ENCODE results near the gene PTGR3.
A peak's percentile ranks its signal among the peaks of the same experiment; 100 is the strongest.

PTGR3 gene

DNA sequence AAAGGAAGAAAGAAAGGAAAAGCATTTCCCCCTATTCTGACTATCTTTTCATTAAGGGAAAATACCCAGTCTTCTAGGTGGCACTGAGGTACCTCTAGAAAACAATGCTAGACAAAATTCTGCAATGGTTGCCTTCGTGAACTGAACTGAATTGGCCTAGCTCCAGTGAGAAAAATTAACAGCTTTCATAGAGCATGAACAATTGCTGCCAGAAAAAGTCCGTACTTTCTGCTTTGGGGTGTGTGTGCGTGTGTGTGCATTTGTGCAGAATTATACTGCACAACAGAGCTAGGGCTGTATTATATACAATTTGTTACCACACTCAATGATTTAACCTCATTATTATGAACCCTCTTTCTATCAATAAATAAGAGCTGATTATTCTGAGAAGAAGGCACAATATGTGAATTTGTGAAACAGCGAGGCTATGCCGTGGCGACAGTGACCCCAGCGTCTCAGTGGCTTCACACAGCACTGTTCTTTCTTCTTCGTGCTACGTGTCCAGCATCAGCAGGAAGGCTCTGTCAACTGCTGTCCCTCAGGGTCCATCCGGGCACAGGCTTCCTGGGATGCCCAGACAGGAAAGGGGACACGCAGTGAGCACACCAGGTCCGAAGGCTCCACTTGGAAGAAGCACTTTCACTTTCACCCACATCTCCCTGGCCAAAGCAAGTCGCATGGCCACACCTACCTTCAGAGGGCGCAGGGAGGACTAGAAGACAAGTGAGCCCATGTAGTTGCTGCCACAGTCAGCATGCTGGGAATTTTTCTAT is 47.5 kb downstream of the PTGR3 start:
- no peak overlapping the region for H2BK12ac ChIP-seq (ENCODE audit: low read length)
- H2AK5ac ChIP-seq (ENCODE audit: low read length): no peak overlapping the region
- no peak overlapping the region for H4K12ac ChIP-seq (ENCODE audit: low read depth, low read length)
- H3K27me3 ChIP-seq (ENCODE audit: insufficient read depth, low read length): no peaks in the 10 kb centered on the region
- no peaks in the 10 kb centered on the region for H3K79me2 ChIP-seq (ENCODE audit: control insufficient read depth, insufficient read depth, low read length, poor library complexity)
- DNase-seq: peak; percentile 10 to 41
- no peak overlapping the region for H3K27ac ChIP-seq (ENCODE audit: low read depth, low read length)
- H3K4me3 ChIP-seq (ENCODE audit: low read depth, low read length): no peak overlapping the region
- H3K9ac ChIP-seq (ENCODE audit: low read length): no peak overlapping the region
- no peaks in the 10 kb centered on the region for H3K79me1 ChIP-seq (ENCODE audit: low read length)
- H3K4me1 ChIP-seq (ENCODE audit: control insufficient read depth in 1 of 2, insufficient read depth in 2 of 2, low read length in 2 of 2): no peaks in the 10 kb centered on the region
- H4K8ac ChIP-seq (ENCODE audit: low read depth, low read length): no peak overlapping the region
- no peak overlapping the region for H2BK120ac ChIP-seq (ENCODE audit: insufficient read depth, low read length, poor library complexity)
- no peak overlapping the region for H3K18ac ChIP-seq (ENCODE audit: low read length)
- H2BK5ac ChIP-seq (ENCODE audit: low read depth, low read length, poor library complexity): no peak overlapping the region
- no peak overlapping the region for H2AFZ ChIP-seq (ENCODE audit: insufficient read depth, low read length, poor library complexity)
- H3K23ac ChIP-seq (ENCODE audit: low read length): no peak overlapping the region
- no peak overlapping the region for H3K4ac ChIP-seq (ENCODE audit: low read depth, low read length)
- no peak overlapping the region for H4K91ac ChIP-seq (ENCODE audit: low read depth, low read length)
- WGBS (ENCODE audit: extremely low coverage, insufficient coverage, insufficient read length): no CpG with 5 or more reads among the region's 14 CpGs
- H3K14ac ChIP-seq (ENCODE audit: low read length): no peak overlapping the region
- no peak overlapping the region for H3K4me2 ChIP-seq (ENCODE audit: low read length)
- peaks cover 3% of the 10 kb centered on the region for H3K9me3 ChIP-seq (ENCODE audit: insufficient read depth, low read depth, low read length)
- no peaks in the 10 kb centered on the region for H3K36me3 ChIP-seq (ENCODE audit: control insufficient read depth in 1 of 2, insufficient read depth in 2 of 2, low read length in 2 of 2)

DNA sequence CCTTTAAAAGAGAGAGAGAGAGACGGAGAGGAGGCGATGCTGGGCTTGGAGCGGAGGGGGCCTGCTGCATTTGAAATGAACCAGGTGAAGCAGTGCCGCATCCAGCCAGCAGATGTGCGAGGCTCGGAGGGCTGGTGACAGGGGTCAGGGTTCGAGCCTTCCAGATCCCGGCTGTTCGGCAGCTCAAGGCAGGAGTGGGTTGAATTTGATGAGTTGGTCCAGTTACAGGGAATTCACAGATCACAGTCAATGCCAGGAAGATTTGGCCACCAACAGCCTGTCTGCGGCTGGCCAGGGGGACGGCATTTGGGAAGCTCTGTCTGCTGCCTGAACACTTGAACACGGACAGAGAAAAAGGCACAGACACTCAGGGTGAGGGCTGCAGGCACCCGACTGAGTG is 48.6 kb downstream of the PTGR3 start:
- H2AK5ac ChIP-seq (ENCODE audit: low read length): no peak overlapping the region
- no peaks in the 10 kb centered on the region for H3K27me3 ChIP-seq (ENCODE audit: insufficient read depth, low read length)
- H3K9ac ChIP-seq (ENCODE audit: low read length): no peak overlapping the region
- H3K79me2 ChIP-seq (ENCODE audit: control insufficient read depth, insufficient read depth, low read length, poor library complexity): no peaks in the 10 kb centered on the region
- no peaks in the 10 kb centered on the region for H3K36me3 ChIP-seq (ENCODE audit: control insufficient read depth in 1 of 2, insufficient read depth in 2 of 2, low read length in 2 of 2)
- no peak for DNase-seq
- no CpG with 5 or more reads among the region's 13 CpGs for WGBS (ENCODE audit: extremely low coverage, insufficient coverage, insufficient read length)
- H4K8ac ChIP-seq (ENCODE audit: low read depth, low read length): no peak overlapping the region
- H2BK12ac ChIP-seq (ENCODE audit: low read length): no peak overlapping the region
- no peaks in the 10 kb centered on the region for H3K79me1 ChIP-seq (ENCODE audit: low read length)
- peaks cover 4% of the 10 kb centered on the region for H3K9me3 ChIP-seq (ENCODE audit: insufficient read depth, low read depth, low read length)
- H3K4me2 ChIP-seq (ENCODE audit: low read length): no peak overlapping the region
- H3K14ac ChIP-seq (ENCODE audit: low read length): no peak overlapping the region
- no peak overlapping the region for H3K18ac ChIP-seq (ENCODE audit: low read length)
- no peak overlapping the region for H3K27ac ChIP-seq (ENCODE audit: low read depth, low read length)
- H3K4me1 ChIP-seq (ENCODE audit: control insufficient read depth in 1 of 2, insufficient read depth in 2 of 2, low read length in 2 of 2): no peaks in the 10 kb centered on the region
- no peak overlapping the region for H2AFZ ChIP-seq (ENCODE audit: insufficient read depth, low read length, poor library complexity)
- no peak overlapping the region for H3K4me3 ChIP-seq (ENCODE audit: low read depth, low read length)
- H3K23ac ChIP-seq (ENCODE audit: low read length): no peak overlapping the region
- H4K91ac ChIP-seq (ENCODE audit: low read depth, low read length): no peak overlapping the region
- H3K4ac ChIP-seq (ENCODE audit: low read depth, low read length): no peak overlapping the region
- no peak overlapping the region for H2BK5ac ChIP-seq (ENCODE audit: low read depth, low read length, poor library complexity)
- H2BK120ac ChIP-seq (ENCODE audit: insufficient read depth, low read length, poor library complexity): no peak overlapping the region
- no peak overlapping the region for H4K12ac ChIP-seq (ENCODE audit: low read depth, low read length)

DNA sequence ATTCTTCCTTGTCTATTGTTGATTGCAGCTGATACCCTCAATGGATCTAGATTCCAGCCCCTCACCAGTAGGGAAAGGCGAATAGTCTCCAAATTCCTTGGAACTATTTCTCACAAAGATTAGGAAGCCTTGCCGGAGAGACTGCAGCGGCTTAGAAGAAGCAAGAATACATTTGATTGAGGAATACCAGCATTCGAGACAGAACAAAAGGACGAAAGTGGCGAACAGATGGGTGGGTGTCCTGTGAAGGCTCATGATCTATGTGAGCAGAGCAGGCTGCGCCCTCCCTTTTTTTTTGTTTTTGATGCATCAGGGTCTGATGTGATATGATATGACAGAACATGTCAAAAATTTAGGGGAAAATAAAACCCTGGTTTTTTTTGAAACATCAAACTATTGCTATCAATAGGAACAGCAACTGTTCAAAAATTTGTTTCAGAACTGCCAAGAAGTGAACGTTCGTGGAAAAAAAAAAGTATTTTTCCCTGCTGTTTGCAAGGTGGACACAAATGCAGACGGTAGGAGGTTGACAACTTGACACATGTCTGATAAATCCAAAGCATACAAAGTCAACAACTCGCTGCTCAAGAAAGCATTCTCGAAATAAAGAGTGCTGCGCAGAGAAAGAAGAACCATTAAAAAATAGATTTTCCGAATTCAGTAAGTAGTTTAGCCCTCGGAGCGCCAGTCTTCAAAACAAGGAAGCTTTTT is 49.1 kb downstream of the PTGR3 start:
- no CpG with 5 or more reads among the region's 16 CpGs for WGBS (ENCODE audit: extremely low coverage, insufficient coverage, insufficient read length)
- H3K14ac ChIP-seq (ENCODE audit: low read length): no peak overlapping the region

DNA sequence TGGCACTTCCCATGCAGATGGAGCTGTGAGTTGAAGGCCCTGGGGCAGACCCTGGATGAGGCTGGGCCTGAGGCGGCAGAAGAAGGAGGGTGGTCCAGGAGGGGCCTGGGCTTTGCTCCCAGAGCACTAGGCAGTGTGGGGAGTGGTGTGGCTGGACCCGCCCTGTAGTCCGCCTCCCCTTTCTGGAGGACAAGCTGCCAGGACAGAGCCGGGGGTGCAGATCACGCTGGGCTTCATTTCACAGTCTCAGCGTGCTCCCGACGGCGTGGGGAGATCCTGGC is 49.8 kb downstream of the PTGR3 start:
- Histone ChIP-seq H3K79me1 (ENCODE audit: low read length) (no peaks in the 10 kb centered on the region), H3K4me2 (ENCODE audit: low read length) (no peak overlapping the region)

More for the DNA sequence above, 49.1 kb downstream of the PTGR3 start:
- Histone ChIP-seq H3K9ac (ENCODE audit: low read length) (no peak overlapping the region), H2BK120ac (ENCODE audit: insufficient read depth, low read length, poor library complexity) (no peak overlapping the region), H3K4me1 (ENCODE audit: control insufficient read depth in 1 of 2, insufficient read depth in 2 of 2, low read length in 2 of 2) (no peaks in the 10 kb centered on the region), H2AK5ac (ENCODE audit: low read length) (no peak overlapping the region), H4K91ac (ENCODE audit: low read depth, low read length) (no peak overlapping the region), H3K79me2 (ENCODE audit: control insufficient read depth, insufficient read depth, low read length, poor library complexity) (no peaks in the 10 kb centered on the region), H3K4me3 (ENCODE audit: low read depth, low read length) (no peak overlapping the region), H2BK12ac (ENCODE audit: low read length) (no peak overlapping the region), H3K36me3 (ENCODE audit: control insufficient read depth in 1 of 2, insufficient read depth in 2 of 2, low read length in 2 of 2) (no peaks in the 10 kb centered on the region), H3K79me1 (ENCODE audit: low read length) (no peaks in the 10 kb centered on the region), H4K12ac (ENCODE audit: low read depth, low read length) (no peak overlapping the region), H3K23ac (ENCODE audit: low read length) (no peak overlapping the region), H3K9me3 (ENCODE audit: insufficient read depth, low read depth, low read length) (peaks cover 8% of the 10 kb centered on the region), H4K8ac (ENCODE audit: low read depth, low read length) (no peak overlapping the region), H3K4me2 (ENCODE audit: low read length) (no peak overlapping the region), H3K4ac (ENCODE audit: low read depth, low read length) (no peak overlapping the region), H3K18ac (ENCODE audit: low read length) (no peak overlapping the region), H3K27me3 (ENCODE audit: insufficient read depth, low read length) (no peaks in the 10 kb centered on the region), H2AFZ (ENCODE audit: insufficient read depth, low read length, poor library complexity) (no peak overlapping the region), H2BK5ac (ENCODE audit: low read depth, low read length, poor library complexity) (no peak overlapping the region), H3K27ac (ENCODE audit: low read depth, low read length) (no peak overlapping the region)
- DNase-seq: no peak

More for the DNA sequence above, 49.8 kb downstream of the PTGR3 start:
- Histone ChIP-seq H4K8ac (ENCODE audit: low read depth, low read length) (no peak overlapping the region), H3K18ac (ENCODE audit: low read length) (no peak overlapping the region), H4K91ac (ENCODE audit: low read depth, low read length) (no peak overlapping the region), H3K9ac (ENCODE audit: low read length) (no peak overlapping the region), H2BK120ac (ENCODE audit: insufficient read depth, low read length, poor library complexity) (no peak overlapping the region), H3K4me1 (ENCODE audit: control insufficient read depth in 1 of 2, insufficient read depth in 2 of 2, low read length in 2 of 2) (no peaks in the 10 kb centered on the region), H2AFZ (ENCODE audit: insufficient read depth, low read length, poor library complexity) (no peak overlapping the region), H3K9me3 (ENCODE audit: insufficient read depth, low read depth, low read length) (peaks cover 11% of the 10 kb centered on the region), H2BK12ac (ENCODE audit: low read length) (no peak overlapping the region), H3K36me3 (ENCODE audit: control insufficient read depth in 1 of 2, insufficient read depth in 2 of 2, low read length in 2 of 2) (no peaks in the 10 kb centered on the region), H3K79me2 (ENCODE audit: control insufficient read depth, insufficient read depth, low read length, poor library complexity) (no peaks in the 10 kb centered on the region), H3K27me3 (ENCODE audit: insufficient read depth, low read length) (no peaks in the 10 kb centered on the region), H4K12ac (ENCODE audit: low read depth, low read length) (no peak overlapping the region), H3K4ac (ENCODE audit: low read depth, low read length) (no peak overlapping the region), H3K4me3 (ENCODE audit: low read depth, low read length) (no peak overlapping the region), H2BK5ac (ENCODE audit: low read depth, low read length, poor library complexity) (no peak overlapping the region), H3K27ac (ENCODE audit: low read depth, low read length) (no peak overlapping the region), H3K14ac (ENCODE audit: low read length) (no peak overlapping the region), H3K23ac (ENCODE audit: low read length) (no peak overlapping the region), H2AK5ac (ENCODE audit: low read length) (no peak overlapping the region)
- DNase-seq: no peak
- no CpG with 5 or more reads among the region's 9 CpGs for WGBS (ENCODE audit: extremely low coverage, insufficient coverage, insufficient read length)

All from trophoblast cell (in vitro differentiated cells and primary cell).